Ovary (tissue), 3 donors: ENCODE results near the gene APAF1.

ENCODE experiments used
- EP300 ChIP-seq: sonication (generic); formaldehyde crosslinking; IDR thresholded peaks from one replicate; pipeline ENCODE4 v1.6.1; 2017; ENCODE audit warnings: antibody characterized with exemption
- POLR2A ChIP-seq: fragments of 450-650 bp; IDR thresholded peaks from one replicate; pipeline ENCODE4 v1.6.1; 2017; ENCODE audit warnings: antibody characterized with exemption, mild to moderate bottlenecking, moderate library complexity
- TF ChIP-seq, protein P1 (sequence below), 3 donors: fragments of 450-650 bp in 2 of 3; fragments of 200-600 bp in 1 of 3; IDR thresholded peaks; one replicate each; pipeline versions ENCODE4 v1.5.1 to v1.8.0; 2016 to 2022; ENCODE audit warnings: antibody characterized with exemption in 3 of 3, mild to moderate bottlenecking in 1 of 3
- donor health status: DM: no; HTN: no; CAD: no.

DNA sequence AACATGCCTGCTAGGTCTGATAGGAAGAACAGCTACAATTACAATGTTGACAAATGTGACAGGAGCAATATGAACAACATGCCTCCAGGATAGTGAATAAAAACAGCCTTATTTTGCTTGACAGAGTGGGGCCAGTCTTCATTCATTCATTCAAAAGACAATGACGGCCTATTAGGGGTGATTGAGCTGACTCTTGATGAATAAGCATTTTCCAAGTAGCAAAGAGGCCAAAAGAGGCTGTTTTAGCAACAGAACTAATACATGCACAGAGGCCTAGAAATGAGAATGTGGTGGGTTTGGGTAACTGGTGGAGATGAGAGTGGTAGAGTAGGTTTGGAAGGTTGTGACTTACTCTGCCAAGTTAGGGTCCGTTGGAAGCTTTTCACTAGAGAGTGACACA lies 138.3 kb downstream of the APAF1 start:
- TF ChIP-seq, protein P1, sequence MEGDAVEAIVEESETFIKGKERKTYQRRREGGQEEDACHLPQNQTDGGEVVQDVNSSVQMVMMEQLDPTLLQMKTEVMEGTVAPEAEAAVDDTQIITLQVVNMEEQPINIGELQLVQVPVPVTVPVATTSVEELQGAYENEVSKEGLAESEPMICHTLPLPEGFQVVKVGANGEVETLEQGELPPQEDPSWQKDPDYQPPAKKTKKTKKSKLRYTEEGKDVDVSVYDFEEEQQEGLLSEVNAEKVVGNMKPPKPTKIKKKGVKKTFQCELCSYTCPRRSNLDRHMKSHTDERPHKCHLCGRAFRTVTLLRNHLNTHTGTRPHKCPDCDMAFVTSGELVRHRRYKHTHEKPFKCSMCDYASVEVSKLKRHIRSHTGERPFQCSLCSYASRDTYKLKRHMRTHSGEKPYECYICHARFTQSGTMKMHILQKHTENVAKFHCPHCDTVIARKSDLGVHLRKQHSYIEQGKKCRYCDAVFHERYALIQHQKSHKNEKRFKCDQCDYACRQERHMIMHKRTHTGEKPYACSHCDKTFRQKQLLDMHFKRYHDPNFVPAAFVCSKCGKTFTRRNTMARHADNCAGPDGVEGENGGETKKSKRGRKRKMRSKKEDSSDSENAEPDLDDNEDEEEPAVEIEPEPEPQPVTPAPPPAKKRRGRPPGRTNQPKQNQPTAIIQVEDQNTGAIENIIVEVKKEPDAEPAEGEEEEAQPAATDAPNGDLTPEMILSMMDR (IDR thresholded peaks at IDR 0.05), result no peak
- TF ChIP-seq EP300 (no peak), POLR2A (no peak)
